ENCODE data around the gene SMYD3.

Gene SMYD3

GRCh38 chr1:246415028-246415427 lies 92.1 kb downstream of the SMYD3 start:
- no peak for DNase-seq (ENCODE audit: low read depth)
- no peak overlapping the region for H3K4me3 ChIP-seq (ENCODE audit: low read depth, low read length)
- TF ChIP-seq CTCF (conservative IDR thresholded peaks at IDR 0.05; ENCODE audit: low read depth, low read length), result no peak

GRCh38 chr1:246413430-246413829 lies 93.6 kb downstream of the SMYD3 start:
- DNase-seq (ENCODE audit: low read depth), result no peak
- TF ChIP-seq CTCF (conservative IDR thresholded peaks at IDR 0.05; ENCODE audit: low read depth, low read length), result no peak
- no peak overlapping the region for H3K4me3 ChIP-seq (ENCODE audit: low read depth, low read length)

- DNase-seq (ENCODE audit: low read depth), result peak; percentile 73
- TF ChIP-seq CTCF (conservative IDR thresholded peaks at IDR 0.05; ENCODE audit: low read depth, low read length), result no peak
- H3K4me3 ChIP-seq (ENCODE audit: low read depth, low read length), result no peak overlapping the region
Observed at GRCh38 chr1:246404078-246404477, 103.0 kb downstream of the SMYD3 start.

- DNase-seq (ENCODE audit: low read depth), result no peak
- TF ChIP-seq CTCF (conservative IDR thresholded peaks at IDR 0.05; ENCODE audit: low read depth, low read length), result no peak
- no peak overlapping the region for H3K4me3 ChIP-seq (ENCODE audit: low read depth, low read length)
Observed at GRCh38 chr1:246398126-246398813, 108.8 kb downstream of the SMYD3 start.

GRCh38 chr1:246397046-246397445 lies 110.0 kb downstream of the SMYD3 start:
- no peak overlapping the region for H3K4me3 ChIP-seq (ENCODE audit: low read depth, low read length)
- DNase-seq (ENCODE audit: low read depth), result no peak
- no peak for TF ChIP-seq CTCF (conservative IDR thresholded peaks at IDR 0.05; ENCODE audit: low read depth, low read length)

DNA sequence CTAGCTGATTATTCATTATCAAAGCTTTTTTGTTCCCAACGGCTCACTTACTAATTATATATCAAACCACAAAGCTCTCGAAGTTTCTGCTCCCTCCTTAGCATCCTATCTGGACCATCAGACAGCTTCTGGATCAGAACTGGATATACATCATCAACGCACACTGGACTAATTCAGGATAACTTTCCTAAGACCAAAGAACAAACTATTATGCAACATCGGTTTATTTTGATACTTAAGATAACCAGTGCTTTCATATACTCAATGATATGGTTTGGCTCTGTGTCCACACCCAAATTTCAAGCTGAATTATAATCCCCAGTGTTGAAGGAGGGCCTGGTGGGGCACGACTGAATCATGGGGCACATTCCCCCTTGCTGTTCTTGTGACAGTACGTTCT lies 110.8 kb downstream of the SMYD3 start:
- no peak for TF ChIP-seq CTCF (conservative IDR thresholded peaks at IDR 0.05; ENCODE audit: low read depth, low read length)
- DNase-seq (ENCODE audit: low read depth), result no peak
- H3K4me3 ChIP-seq (ENCODE audit: low read depth, low read length), result no peak overlapping the region

DNA sequence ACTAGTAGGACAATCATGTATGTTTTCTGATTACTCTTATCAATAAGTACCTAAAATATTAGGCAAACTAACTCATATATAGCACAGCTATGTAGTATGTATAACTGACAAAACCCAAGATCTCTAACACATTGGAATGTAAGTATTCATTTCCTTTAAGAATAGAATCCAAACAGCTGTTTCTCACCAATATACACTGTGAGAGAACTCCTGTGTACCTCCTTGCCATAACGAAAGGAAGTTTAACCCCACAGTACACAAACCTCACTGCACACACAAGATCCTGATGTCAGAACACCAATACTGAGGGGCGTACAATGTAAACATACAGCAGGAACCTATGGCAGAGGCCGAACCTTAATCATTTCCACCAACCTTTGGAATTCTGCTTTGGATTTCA lies 113.0 kb downstream of the SMYD3 start:
- H3K4me3 ChIP-seq (ENCODE audit: low read depth, low read length), result no peak overlapping the region
- peak; percentile 42 for DNase-seq (ENCODE audit: low read depth)
- no peak for TF ChIP-seq CTCF (conservative IDR thresholded peaks at IDR 0.05; ENCODE audit: low read depth, low read length)
